OCI-LY1 (cell line): Measurements from ENCODE around the gene POLR1B.

Experiments used
- EZH2 ChIP-seq: fragments of 200-600 bp; sonication (generic), shearing (Covaris generic); IDR thresholded peaks from 2 replicates; pipeline ENCODE4 v1.8.0; 2017; ENCODE audit warnings: borderline replicate concordance, mixed run types, mild to moderate bottlenecking, antibody characterized with exemption, low read length, moderate library complexity, mixed read lengths
- TF ChIP-seq, protein P1 (sequence below): fragments of 200-600 bp; sonication (generic), shearing (Covaris generic); IDR thresholded peaks from 2 replicates; pipeline ENCODE4 v1.5.1; 2017; ENCODE audit warnings: mild to moderate bottlenecking, antibody characterized with exemption, low read length, moderate library complexity, mixed read lengths

DNA sequence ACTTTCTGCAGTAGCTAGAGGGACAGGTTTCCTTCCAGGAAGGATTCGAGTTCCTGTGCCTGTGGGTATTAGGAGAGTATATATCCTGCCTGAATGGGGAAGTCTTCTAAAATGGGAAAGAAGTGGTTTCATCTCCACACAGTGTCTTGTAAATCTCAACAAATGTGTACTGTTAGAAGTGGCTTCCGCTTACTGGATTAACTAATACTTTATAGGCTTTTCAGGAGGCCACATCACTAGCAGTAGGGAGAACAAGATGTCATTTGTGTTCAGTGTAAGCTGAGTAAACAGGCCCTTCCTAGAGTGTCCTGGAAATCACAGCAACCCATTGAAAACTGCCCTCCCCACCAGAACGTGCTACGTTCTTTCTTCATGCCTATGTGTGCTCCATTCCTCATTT, 12.5 kb upstream of the POLR1B start:
- no peak for TF ChIP-seq EZH2
- TF ChIP-seq, protein P1, sequence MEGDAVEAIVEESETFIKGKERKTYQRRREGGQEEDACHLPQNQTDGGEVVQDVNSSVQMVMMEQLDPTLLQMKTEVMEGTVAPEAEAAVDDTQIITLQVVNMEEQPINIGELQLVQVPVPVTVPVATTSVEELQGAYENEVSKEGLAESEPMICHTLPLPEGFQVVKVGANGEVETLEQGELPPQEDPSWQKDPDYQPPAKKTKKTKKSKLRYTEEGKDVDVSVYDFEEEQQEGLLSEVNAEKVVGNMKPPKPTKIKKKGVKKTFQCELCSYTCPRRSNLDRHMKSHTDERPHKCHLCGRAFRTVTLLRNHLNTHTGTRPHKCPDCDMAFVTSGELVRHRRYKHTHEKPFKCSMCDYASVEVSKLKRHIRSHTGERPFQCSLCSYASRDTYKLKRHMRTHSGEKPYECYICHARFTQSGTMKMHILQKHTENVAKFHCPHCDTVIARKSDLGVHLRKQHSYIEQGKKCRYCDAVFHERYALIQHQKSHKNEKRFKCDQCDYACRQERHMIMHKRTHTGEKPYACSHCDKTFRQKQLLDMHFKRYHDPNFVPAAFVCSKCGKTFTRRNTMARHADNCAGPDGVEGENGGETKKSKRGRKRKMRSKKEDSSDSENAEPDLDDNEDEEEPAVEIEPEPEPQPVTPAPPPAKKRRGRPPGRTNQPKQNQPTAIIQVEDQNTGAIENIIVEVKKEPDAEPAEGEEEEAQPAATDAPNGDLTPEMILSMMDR = no peak
